Immature natural killer cell (primary cell): ENCODE results near the gene UVSSA. TPM values are rescaled to one million over a fixed set of nuclear protein-coding genes. Genes with fewer than 3 reads are reported as not detected.
"Not testable (repeated sequence)": the region's sequence is repeated elsewhere in the genome, so short reads cannot be mapped to it uniquely, and the experiment has no call there.

Source experiments
- DNase-seq, 3 donors: peaks; one replicate each; pipeline ENCODE4 v3.0.0; 2022; ENCODE audit warnings: mixed read lengths in 1 of 3
- H3K27ac Mint-ChIP-seq, 6 donors: one replicate each; pipeline ENCODE4 v1.8.0; 2020; ENCODE audit warnings: mixed read lengths in 6 of 6, mild to moderate bottlenecking in 5 of 6, inconsistent platforms in 4 of 6, moderate library complexity in 3 of 6
- H3K27me3 Mint-ChIP-seq, 3 donors: one replicate each; pipeline ENCODE4 v1.8.0; 2020 to 2021; ENCODE audit warnings: low read depth in 3 of 3, mild to moderate bottlenecking in 3 of 3, mixed read lengths in 3 of 3, moderate library complexity in 3 of 3, inconsistent platforms in 1 of 3
- H3K36me3 Mint-ChIP-seq, 3 donors: one replicate each; pipeline ENCODE4 v1.8.0; 2020; ENCODE audit warnings: mixed read lengths in 3 of 3, inconsistent platforms in 2 of 3, mild to moderate bottlenecking in 2 of 3
- H3K4me1 Mint-ChIP-seq, 2 donors: one replicate each; pipeline ENCODE4 v1.8.0; 2020; ENCODE audit warnings: inconsistent platforms in 2 of 2, mild to moderate bottlenecking in 2 of 2, mixed read lengths in 2 of 2, moderate library complexity in 1 of 2
- H3K4me3 Mint-ChIP-seq, 5 donors: one replicate each; pipeline ENCODE4 v1.8.0; 2020; ENCODE audit warnings: mild to moderate bottlenecking in 5 of 5, mixed read lengths in 5 of 5, inconsistent platforms in 3 of 5, moderate library complexity in 3 of 5
- H3K9me3 Mint-ChIP-seq, 6 donors: one replicate each; pipeline ENCODE4 v1.8.0; 2020; ENCODE audit warnings: mild to moderate bottlenecking in 6 of 6, mixed read lengths in 6 of 6, inconsistent platforms in 4 of 6, moderate library complexity in 3 of 6
- polyA plus RNA-seq, 3 donors: library from polyadenylated mRNA; unstranded; fragments of 300-500 nt; fragmentation: Illumina TruSeq; gene quantifications; one replicate each; pipeline ENCODE4 v1.2.3, GENCODE V29; 2021

Gene UVSSA
- polyA plus RNA-seq, 3 donors from 2014 or later = 3.2 to 7.0 (median 4.0) TPM

GRCh38 chr4:1371176-1372165 lies 24.5 kb downstream of the UVSSA start:
- Mint-ChIP-seq H3K27me3 (peaks cover 0 to 2% (median 0%) of the 10 kb centered on the region in 3 donors), H3K4me1 (peaks cover 0 to 5% of the 10 kb centered on the region in 2 donors), H3K27ac (peak overlapping the region in 2 of 6 donors; percentile 31 to 61), H3K9me3 (no peaks in the 10 kb centered on the region), H3K4me3 (no peak overlapping the region), H3K36me3 (peaks cover 7 to 43% (median 15%) of the 10 kb centered on the region in 3 donors)
- no peak for DNase-seq

DNA sequence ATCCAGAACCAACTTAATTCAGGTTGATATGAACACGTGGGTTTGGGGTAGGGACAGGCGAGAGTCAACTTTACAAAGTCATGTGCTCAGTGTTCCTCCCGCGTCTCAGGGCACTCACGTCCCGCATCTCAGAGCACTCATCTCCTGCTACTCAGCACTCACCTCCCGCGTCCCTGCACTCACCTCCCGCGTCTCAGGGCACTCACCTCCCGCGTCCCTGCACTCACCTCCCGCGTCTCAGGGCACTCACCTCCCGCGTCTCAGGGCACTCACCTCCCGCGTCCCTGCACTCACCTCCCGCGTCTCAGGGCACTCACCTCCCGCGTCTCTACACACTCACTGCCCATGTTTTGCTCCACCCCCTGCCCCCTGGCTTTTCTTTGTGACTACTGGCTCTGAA lies 25.6 kb downstream of the UVSSA start:
- not testable (repeated sequence) for H3K9me3 Mint-ChIP-seq, H3K27me3 Mint-ChIP-seq, H3K27ac Mint-ChIP-seq, DNase-seq, H3K4me3 Mint-ChIP-seq, H3K4me1 Mint-ChIP-seq
- H3K36me3 Mint-ChIP-seq = peaks cover 7 to 39% (median 15%) of the 10 kb centered on the region in 3 donors

GRCh38 chr4:1373892-1374705 lies 27.1 kb downstream of the UVSSA start:
- peaks cover 7 to 39% (median 15%) of the 10 kb centered on the region in 3 donors for H3K36me3 Mint-ChIP-seq
- no peak for DNase-seq
- H3K4me3 Mint-ChIP-seq = no peak overlapping the region
- no peak overlapping the region for H3K27ac Mint-ChIP-seq
- H3K4me1 Mint-ChIP-seq = peaks cover 0 to 5% of the 10 kb centered on the region in 2 donors
- peaks cover 0 to 2% (median 0%) of the 10 kb centered on the region in 3 donors for H3K27me3 Mint-ChIP-seq
- no peaks in the 10 kb centered on the region for H3K9me3 Mint-ChIP-seq

- no peak overlapping the region for H3K4me3 Mint-ChIP-seq
- peaks cover 7 to 35% (median 15%) of the 10 kb centered on the region in 3 donors for H3K36me3 Mint-ChIP-seq
- H3K9me3 Mint-ChIP-seq = no peaks in the 10 kb centered on the region
- H3K27me3 Mint-ChIP-seq = peaks cover 0 to 2% (median 0%) of the 10 kb centered on the region in 3 donors
- H3K4me1 Mint-ChIP-seq = peaks cover 0 to 5% of the 10 kb centered on the region in 2 donors
- DNase-seq = no peak
- no peak overlapping the region for H3K27ac Mint-ChIP-seq
Measured at GRCh38 chr4:1374706-1375045, 27.7 kb downstream of the UVSSA start.

GRCh38 chr4:1375051-1375721 lies 28.2 kb downstream of the UVSSA start:
- Mint-ChIP-seq H3K4me3 (no peak overlapping the region), H3K36me3 (peaks cover 7 to 32% (median 11%) of the 10 kb centered on the region in 3 donors), H3K4me1 (peaks cover 0 to 5% of the 10 kb centered on the region in 2 donors), H3K9me3 (no peaks in the 10 kb centered on the region), H3K27ac (no peak overlapping the region), H3K27me3 (peaks cover 0 to 2% (median 0%) of the 10 kb centered on the region in 3 donors)
- no peak for DNase-seq

DNA sequence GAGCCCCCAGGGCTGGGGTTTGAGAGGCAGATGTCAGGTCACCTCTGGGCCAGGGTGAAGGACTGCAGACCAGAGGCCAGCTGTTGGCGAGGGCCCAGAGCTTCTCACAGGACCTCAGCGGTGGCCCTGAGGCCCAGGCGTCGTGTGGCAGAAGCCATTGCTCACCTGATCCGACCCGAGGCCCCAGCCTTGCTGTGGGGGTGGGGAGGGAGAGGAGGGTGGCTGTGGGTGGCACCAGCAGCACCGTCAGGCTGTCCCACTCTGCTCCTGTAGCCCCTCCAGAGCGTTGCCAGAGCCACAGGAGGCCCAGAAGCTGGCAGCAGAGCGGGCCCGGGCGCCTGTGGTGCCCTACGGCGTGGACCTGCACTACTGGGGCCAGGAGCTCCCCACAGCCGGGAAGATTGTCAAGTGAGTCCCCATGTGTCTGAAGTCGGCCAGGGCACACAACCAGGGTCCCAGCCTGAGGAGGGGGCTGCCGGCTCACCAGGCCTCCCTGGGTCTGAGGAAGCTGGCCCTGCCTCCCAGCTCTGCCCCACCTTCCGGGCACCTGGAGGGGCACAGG lies 28.8 kb downstream of the UVSSA start:
- peaks cover 6 to 31% (median 11%) of the 10 kb centered on the region in 3 donors for H3K36me3 Mint-ChIP-seq
- peaks cover 0 to 5% of the 10 kb centered on the region in 2 donors for H3K4me1 Mint-ChIP-seq
- no peaks in the 10 kb centered on the region for H3K9me3 Mint-ChIP-seq
- H3K27me3 Mint-ChIP-seq = peaks cover 0 to 2% (median 0%) of the 10 kb centered on the region in 3 donors
- no peak overlapping the region for H3K4me3 Mint-ChIP-seq
- H3K27ac Mint-ChIP-seq = no peak overlapping the region
- DNase-seq = no peak

- Mint-ChIP-seq H3K27ac (no peak overlapping the region), H3K4me3 (no peak overlapping the region), H3K9me3 (no peaks in the 10 kb centered on the region), H3K27me3 (peaks cover 0 to 2% (median 0%) of the 10 kb centered on the region in 3 donors), H3K4me1 (peaks cover 0 to under 1% of the 10 kb centered on the region in 2 donors), H3K36me3 (peaks cover under 1 to 26% (median 5%) of the 10 kb centered on the region in 3 donors)
- no peak for DNase-seq
Measured at GRCh38 chr4:1376391-1376840, 29.4 kb downstream of the UVSSA start.

DNA sequence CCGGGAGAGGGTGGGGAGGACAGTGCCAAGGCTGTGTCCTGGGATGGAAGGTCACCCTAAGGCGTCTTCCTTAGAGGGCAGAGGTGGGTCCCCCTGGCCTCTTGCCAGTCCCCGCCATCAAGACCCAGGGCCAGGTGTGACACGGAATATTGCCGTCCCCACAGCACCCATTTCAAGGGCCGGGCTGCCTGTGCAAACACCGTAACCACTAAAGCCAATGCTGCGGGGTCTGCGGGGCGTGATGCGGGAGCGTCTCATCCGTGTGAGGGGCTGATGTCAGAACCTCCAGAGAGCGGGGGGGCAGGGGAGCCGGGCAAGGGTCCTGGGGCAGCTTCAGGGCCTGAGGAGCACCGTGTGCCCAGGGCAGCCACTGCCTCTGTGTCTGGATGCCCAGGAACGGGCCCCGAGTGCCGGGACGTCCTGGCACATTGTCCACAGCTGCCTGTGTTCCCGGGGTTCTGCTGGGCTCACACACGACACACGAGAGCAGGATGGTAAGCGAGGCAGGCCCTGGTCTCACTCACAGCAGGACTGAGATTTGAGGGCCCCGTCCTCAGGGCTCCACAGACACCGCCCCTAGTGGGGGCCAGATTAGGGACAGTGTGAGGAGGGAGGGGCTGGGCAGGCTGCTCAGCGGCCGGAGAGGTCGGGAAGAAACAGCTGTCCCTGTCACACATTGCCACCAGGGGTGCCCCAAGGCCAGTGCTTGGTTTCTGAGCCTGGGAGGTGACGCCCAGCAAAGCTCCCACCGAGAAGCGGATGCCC lies 30.0 kb downstream of the UVSSA start:
- H3K4me3 Mint-ChIP-seq = no peak overlapping the region
- peaks cover 0 to 19% (median 5%) of the 10 kb centered on the region in 3 donors for H3K36me3 Mint-ChIP-seq
- peaks cover 0 to 2% (median 0%) of the 10 kb centered on the region in 3 donors for H3K27me3 Mint-ChIP-seq
- no peaks in the 10 kb centered on the region for H3K9me3 Mint-ChIP-seq
- H3K4me1 Mint-ChIP-seq = no peaks in the 10 kb centered on the region
- no peak overlapping the region for H3K27ac Mint-ChIP-seq
- DNase-seq = no peak

- Mint-ChIP-seq H3K27ac (no peak overlapping the region), H3K27me3 (no peaks in the 10 kb centered on the region), H3K4me3 (no peak overlapping the region), H3K9me3 (no peaks in the 10 kb centered on the region), H3K4me1 (no peaks in the 10 kb centered on the region), H3K36me3 (peaks cover 0 to 12% (median 8%) of the 10 kb centered on the region in 3 donors)
- DNase-seq = no peak
Measured at GRCh38 chr4:1377606-1378261, 30.7 kb downstream of the UVSSA start.

DNA sequence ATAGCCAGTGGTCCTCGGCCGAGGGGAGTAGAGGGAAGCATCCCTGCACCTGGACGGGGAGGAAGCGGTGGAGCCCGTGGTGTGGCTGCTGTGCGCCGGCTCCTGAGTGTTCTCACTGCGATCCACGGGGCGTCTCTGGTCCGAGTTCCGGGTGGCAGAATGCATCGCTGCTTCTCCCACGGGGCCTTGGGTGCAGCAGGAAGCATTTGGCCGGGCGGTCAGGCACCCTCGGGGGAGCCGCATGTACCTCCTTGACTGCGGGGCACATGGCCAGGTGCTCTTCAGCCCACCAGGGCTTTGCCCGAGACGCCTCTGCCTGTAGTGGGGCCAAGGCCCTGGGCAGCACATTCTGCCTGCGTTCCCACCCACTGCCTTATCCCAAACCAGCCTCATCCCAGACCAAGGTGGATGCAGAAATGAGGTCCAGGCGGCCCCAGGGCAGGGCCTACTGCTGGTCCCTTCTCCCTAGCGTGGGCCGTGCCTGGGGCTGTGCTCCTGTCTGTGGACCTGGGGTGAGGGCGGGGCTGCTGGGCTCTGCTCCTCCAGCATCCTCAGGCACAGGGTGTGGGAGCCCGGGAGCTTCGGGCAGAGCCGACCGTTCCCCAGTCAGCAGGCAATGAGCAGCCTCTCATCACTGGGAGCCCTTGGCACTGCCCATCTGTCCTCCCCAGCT lies 31.7 kb downstream of the UVSSA start:
- DNase-seq = no peak
- Mint-ChIP-seq H3K4me3 (no peak overlapping the region), H3K27ac (no peak overlapping the region), H3K9me3 (no peaks in the 10 kb centered on the region), H3K4me1 (no peaks in the 10 kb centered on the region), H3K27me3 (no peaks in the 10 kb centered on the region), H3K36me3 (peaks cover 0 to 5% (median 3%) of the 10 kb centered on the region in 3 donors)

- H3K36me3 Mint-ChIP-seq = peaks cover 0 to 4% (median 0%) of the 10 kb centered on the region in 3 donors
- no peak overlapping the region for H3K27ac Mint-ChIP-seq
- H3K4me1 Mint-ChIP-seq = no peaks in the 10 kb centered on the region
- no peak for DNase-seq
- no peaks in the 10 kb centered on the region for H3K9me3 Mint-ChIP-seq
- no peak overlapping the region for H3K4me3 Mint-ChIP-seq
- no peaks in the 10 kb centered on the region for H3K27me3 Mint-ChIP-seq
Measured at GRCh38 chr4:1379351-1379781, 32.4 kb downstream of the UVSSA start.
